Common myeloid progenitor, CD34-positive (primary cell): ENCODE results near the gene SIGLEC11.

Experiments
- CTCF ChIA-PET: fragments of 350-600 bp; sonication (Branson Sonifier 250); formaldehyde crosslinking; loops from one replicate; lab custom pipeline; 2021; ENCODE audit warnings: antibody characterized with exemption; lab: Charles Lee
- POLR2A ChIA-PET: fragments of 350-600 bp; sonication (Branson Sonifier 250); formaldehyde crosslinking; loops from one replicate; lab custom pipeline; 2021; ENCODE audit warnings: antibody characterized with exemption; lab: Charles Lee
- DNase-seq, 3 donors: peaks; one replicate each; pipeline versions ENCODE4 v3.0.0 to v3.0.0-alpha.2; 2013
- H3K27ac ChIP-seq, 2 experiments: 1 replicate in 1 of 2; 2 replicates in 1 of 2; pipeline ENCODE4 v1.7.0; 2013; ENCODE audit warnings: inconsistent platforms in 2 of 2, low read length in 2 of 2, mild to moderate bottlenecking in 2 of 2, low read depth in 1 of 2, moderate library complexity in 1 of 2; ENCODE audit not compliant: severe bottlenecking in 2 of 2, insufficient read depth in 1 of 2, poor library complexity in 1 of 2
- H3K27me3 ChIP-seq, 5 experiments: replicated peaks in 2 of 5; 1 replicate in 3 of 5; 2 replicates in 2 of 5; pipeline versions ENCODE4 v1.6.1 to v1.7.0; 2013; ENCODE audit warnings: low read length in 4 of 5, mild to moderate bottlenecking in 2 of 5, moderate library complexity in 2 of 5, inconsistent platforms in 1 of 5; ENCODE audit not compliant: insufficient read depth in 5 of 5, control insufficient read depth in 4 of 5
- H3K36me3 ChIP-seq, 4 experiments: 1 replicate in 2 of 4; 2 replicates in 2 of 4; pipeline versions ENCODE4 v1.6.1 to v1.7.0; 2013; ENCODE audit warnings: low read length in 3 of 4, control low read depth in 1 of 4, mild to moderate bottlenecking in 1 of 4; ENCODE audit not compliant: control insufficient read depth in 4 of 4, insufficient read depth in 4 of 4
- H3K4me1 ChIP-seq, 4 experiments: 1 replicate in 3 of 4; 2 replicates in 1 of 4; pipeline versions ENCODE4 v1.6.1 to v1.7.1; 2013; ENCODE audit warnings: low read length in 3 of 4, mild to moderate bottlenecking in 3 of 4, control low read depth in 1 of 4, inconsistent platforms in 1 of 4, moderate library complexity in 1 of 4; ENCODE audit not compliant: control insufficient read depth in 4 of 4, insufficient read depth in 4 of 4; ENCODE audit errors: control extremely low read depth in 1 of 4
- H3K4me3 ChIP-seq, 7 experiments: 1 replicate in 4 of 7; 2 replicates in 3 of 7; pipeline versions ENCODE4 v1.5.1 to v1.7.0; 2013; ENCODE audit warnings: mild to moderate bottlenecking in 7 of 7, low read length in 6 of 7, moderate library complexity in 6 of 7, inconsistent platforms in 2 of 7, low read depth in 2 of 7, control low read depth in 1 of 7; ENCODE audit not compliant: insufficient read depth in 4 of 7, control insufficient read depth in 1 of 7; ENCODE audit errors: extremely low read depth in 1 of 7
- H3K9me3 ChIP-seq, 5 experiments: 1 replicate in 4 of 5; 2 replicates in 1 of 5; pipeline versions ENCODE4 v1.6.1 to v1.7.1; 2013; ENCODE audit warnings: low read length in 4 of 5, mild to moderate bottlenecking in 2 of 5, inconsistent platforms in 1 of 5, low read depth in 1 of 5, moderate library complexity in 1 of 5; ENCODE audit not compliant: control insufficient read depth in 4 of 5, insufficient read depth in 2 of 5; ENCODE audit errors: control extremely low read depth in 1 of 5
- WGBS: methylation state at CpG from one replicate; pipeline ENCODE4 v1.1.5; 2013; ENCODE audit not compliant: insufficient coverage; 5-methylcytosine and 5-hydroxymethylcytosine counted together

The SIGLEC11 gene

DNA sequence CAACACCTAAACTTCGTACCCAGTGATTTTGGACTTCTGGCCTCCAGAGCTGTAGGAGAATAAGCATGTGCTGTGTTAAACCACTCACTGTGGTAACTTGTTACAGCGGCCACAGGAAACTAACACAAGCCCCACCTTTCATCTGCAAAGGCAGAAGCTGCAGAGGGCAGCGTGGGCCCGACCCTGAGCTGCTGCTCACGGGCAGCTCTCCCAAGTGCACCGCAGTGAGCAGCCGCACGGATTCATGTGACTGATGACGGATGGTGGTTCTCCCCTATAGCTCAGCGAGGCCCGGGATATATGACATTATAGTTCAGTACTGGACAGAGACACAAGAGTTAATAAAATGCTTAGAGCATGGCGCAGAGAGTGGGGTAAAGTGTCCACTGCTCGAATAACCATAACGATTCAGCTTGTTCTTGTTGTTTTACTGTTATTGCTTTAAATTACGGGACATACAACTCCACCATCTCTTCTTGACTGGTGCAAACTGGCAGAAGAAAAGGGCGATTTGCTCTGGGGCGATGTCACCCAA lies 42.3 kb upstream of the SIGLEC11 start:
- CTCF ChIA-PET = interaction anchor here (0.9 to 1.9 kb wide), 4 partner anchors 11 to 66 kb away, joined by 3 to 5 read pairs (median 3); no protein-coding TSS in a partner anchor
- Histone ChIP-seq H3K9me3 (no peaks in the 10 kb centered on the region), H3K27me3 (no peaks in the 10 kb centered on the region), H3K4me1 (peaks cover 0 to 23% (median 17%) of the 10 kb centered on the region in 4 experiments), H3K36me3 (peaks cover 11 to 78% (median 52%) of the 10 kb centered on the region in 4 experiments), H3K4me3 (peak overlapping the region in 1 of 7 experiments; percentile 31), H3K27ac (no peak overlapping the region)
- WGBS = 96% methylated on average over 14 of the region's 17 CpGs
- DNase-seq = no peak
- POLR2A ChIA-PET = interaction anchor here (0.6 kb wide), 1 partner anchor 150 kb away, joined by 9 read pairs; no protein-coding TSS in a partner anchor

- 97% methylated on average over 6 of the region's 6 CpGs for WGBS
- CTCF ChIA-PET = interaction anchor here (0.8 to 1.9 kb wide), 4 partner anchors 8 to 22 kb away, joined by 3 to 5 read pairs (median 3); partner anchors contain the start of gene VRK3
These were observed 41.5 kb upstream of the SIGLEC11 start for GRCh38 chr19:50002386-50002960.

GRCh38 chr19:50001775-50002174 lies 40.8 kb upstream of the SIGLEC11 start:
- H3K9me3 ChIP-seq = no peaks in the 10 kb centered on the region
- H3K27me3 ChIP-seq = no peaks in the 10 kb centered on the region
- POLR2A ChIA-PET = no interaction called here
- peaks cover 3 to 73% (median 43%) of the 10 kb centered on the region in 4 experiments for H3K36me3 ChIP-seq
- DNase-seq = no peak
- CTCF ChIA-PET = interaction anchor here (0.8 to 1.2 kb wide), 3 partner anchors 9 to 23 kb away, joined by 3 read pairs; partner anchors contain the start of gene VRK3
- 95% methylated on average over 7 of the region's 8 CpGs for WGBS
- no peak overlapping the region for H3K27ac ChIP-seq
- H3K4me1 ChIP-seq = peaks cover 0 to 23% (median 17%) of the 10 kb centered on the region in 4 experiments
- no peak overlapping the region for H3K4me3 ChIP-seq

More at GRCh38 chr19:50002386-50002960, 41.5 kb upstream of the SIGLEC11 start:
- no peak for DNase-seq
- POLR2A ChIA-PET = no interaction called here
- H3K4me3 ChIP-seq = no peak overlapping the region
- H3K36me3 ChIP-seq = peaks cover 8 to 73% (median 46%) of the 10 kb centered on the region in 4 experiments
- no peak overlapping the region for H3K27ac ChIP-seq
- peaks cover 0 to 23% (median 17%) of the 10 kb centered on the region in 4 experiments for H3K4me1 ChIP-seq
- H3K27me3 ChIP-seq = no peaks in the 10 kb centered on the region
- no peaks in the 10 kb centered on the region for H3K9me3 ChIP-seq

- Histone ChIP-seq H3K9me3 (no peaks in the 10 kb centered on the region), H3K4me1 (peaks cover 0 to 23% (median 17%) of the 10 kb centered on the region in 4 experiments), H3K27ac (no peak overlapping the region), H3K36me3 (peaks cover 2 to 74% (median 43%) of the 10 kb centered on the region in 4 experiments), H3K4me3 (no peak overlapping the region), H3K27me3 (no peaks in the 10 kb centered on the region)
- no peak for DNase-seq
- POLR2A ChIA-PET = no interaction called here
- WGBS = 89% methylated on average over 12 of the region's 16 CpGs
- CTCF ChIA-PET = interaction anchor here (1.0 kb wide), 1 partner anchor 14 kb away, joined by 3 read pairs; no protein-coding TSS in a partner anchor
These were observed 40.0 kb upstream of the SIGLEC11 start for GRCh38 chr19:50000841-50001557.

GRCh38 chr19:50000038-50000840 lies 39.3 kb upstream of the SIGLEC11 start:
- H3K4me1 ChIP-seq = peaks cover 0 to 23% (median 17%) of the 10 kb centered on the region in 4 experiments
- no peaks in the 10 kb centered on the region for H3K27me3 ChIP-seq
- no peak overlapping the region for H3K27ac ChIP-seq
- DNase-seq = no peak
- H3K9me3 ChIP-seq = no peaks in the 10 kb centered on the region
- no peak overlapping the region for H3K4me3 ChIP-seq
- ChIA-PET POLR2A (no interaction called here), CTCF (interaction anchor here (1.0 kb wide), 1 partner anchor 13 kb away, joined by 3 read pairs; no protein-coding TSS in a partner anchor)
- WGBS = 93% methylated on average over 17 of the region's 20 CpGs
- peaks cover 3 to 72% (median 39%) of the 10 kb centered on the region in 4 experiments for H3K36me3 ChIP-seq

GRCh38 chr19:49999371-50000010 lies 38.5 kb upstream of the SIGLEC11 start:
- Histone ChIP-seq H3K4me3 (no peak overlapping the region), H3K9me3 (no peaks in the 10 kb centered on the region), H3K4me1 (peaks cover 0 to 17% (median 13%) of the 10 kb centered on the region in 4 experiments), H3K27ac (no peak overlapping the region), H3K36me3 (peaks cover 5 to 74% (median 44%) of the 10 kb centered on the region in 4 experiments), H3K27me3 (no peaks in the 10 kb centered on the region)
- no peak for DNase-seq
- 94% methylated on average over 5 of the region's 6 CpGs for WGBS
- CTCF ChIA-PET = no interaction called here
- POLR2A ChIA-PET = no interaction called here
